ENCODE data around the gene YRDC. TPM values are rescaled to one million over a fixed set of nuclear protein-coding genes. Genes with fewer than 3 reads are reported as not detected.

Gene YRDC
- total and polyA plus RNA-seq, 2 experiments from 2014 or later = 18.4 to 46.0 TPM

DNA sequence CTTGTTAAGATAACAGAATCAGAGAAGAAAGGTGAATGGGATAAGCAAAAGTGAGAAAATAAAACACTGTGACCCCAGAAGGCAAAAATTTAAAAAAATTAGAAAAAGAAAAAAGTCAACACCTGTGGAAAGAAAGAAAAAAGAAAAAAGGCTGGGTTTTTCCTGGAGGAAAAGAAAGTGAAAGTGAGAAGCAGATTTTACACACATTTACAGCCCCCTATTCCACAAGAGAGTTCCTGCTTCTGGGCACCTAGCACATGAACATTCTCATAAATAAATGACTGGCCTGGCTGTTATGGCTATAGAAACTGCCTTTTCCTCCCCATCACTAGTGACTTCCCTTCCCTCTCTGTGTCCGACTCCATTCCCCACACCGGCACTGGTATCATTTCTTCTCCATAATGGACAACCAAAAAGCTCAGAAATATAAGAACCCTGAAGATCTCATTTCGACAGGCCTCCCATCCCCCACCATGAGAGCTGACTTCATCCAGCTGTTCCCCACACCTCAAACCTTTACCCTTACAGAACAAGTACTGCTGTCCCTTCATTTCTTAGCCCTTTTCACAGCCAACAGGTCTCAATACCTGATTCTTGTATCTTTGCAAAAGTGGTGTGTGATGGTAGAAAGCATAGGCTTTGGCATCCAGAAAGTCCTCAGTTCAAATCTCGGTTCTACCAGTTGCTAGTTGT is 38.8 kb upstream of the YRDC start (continued):
- TF ChIP-seq, protein P1, sequence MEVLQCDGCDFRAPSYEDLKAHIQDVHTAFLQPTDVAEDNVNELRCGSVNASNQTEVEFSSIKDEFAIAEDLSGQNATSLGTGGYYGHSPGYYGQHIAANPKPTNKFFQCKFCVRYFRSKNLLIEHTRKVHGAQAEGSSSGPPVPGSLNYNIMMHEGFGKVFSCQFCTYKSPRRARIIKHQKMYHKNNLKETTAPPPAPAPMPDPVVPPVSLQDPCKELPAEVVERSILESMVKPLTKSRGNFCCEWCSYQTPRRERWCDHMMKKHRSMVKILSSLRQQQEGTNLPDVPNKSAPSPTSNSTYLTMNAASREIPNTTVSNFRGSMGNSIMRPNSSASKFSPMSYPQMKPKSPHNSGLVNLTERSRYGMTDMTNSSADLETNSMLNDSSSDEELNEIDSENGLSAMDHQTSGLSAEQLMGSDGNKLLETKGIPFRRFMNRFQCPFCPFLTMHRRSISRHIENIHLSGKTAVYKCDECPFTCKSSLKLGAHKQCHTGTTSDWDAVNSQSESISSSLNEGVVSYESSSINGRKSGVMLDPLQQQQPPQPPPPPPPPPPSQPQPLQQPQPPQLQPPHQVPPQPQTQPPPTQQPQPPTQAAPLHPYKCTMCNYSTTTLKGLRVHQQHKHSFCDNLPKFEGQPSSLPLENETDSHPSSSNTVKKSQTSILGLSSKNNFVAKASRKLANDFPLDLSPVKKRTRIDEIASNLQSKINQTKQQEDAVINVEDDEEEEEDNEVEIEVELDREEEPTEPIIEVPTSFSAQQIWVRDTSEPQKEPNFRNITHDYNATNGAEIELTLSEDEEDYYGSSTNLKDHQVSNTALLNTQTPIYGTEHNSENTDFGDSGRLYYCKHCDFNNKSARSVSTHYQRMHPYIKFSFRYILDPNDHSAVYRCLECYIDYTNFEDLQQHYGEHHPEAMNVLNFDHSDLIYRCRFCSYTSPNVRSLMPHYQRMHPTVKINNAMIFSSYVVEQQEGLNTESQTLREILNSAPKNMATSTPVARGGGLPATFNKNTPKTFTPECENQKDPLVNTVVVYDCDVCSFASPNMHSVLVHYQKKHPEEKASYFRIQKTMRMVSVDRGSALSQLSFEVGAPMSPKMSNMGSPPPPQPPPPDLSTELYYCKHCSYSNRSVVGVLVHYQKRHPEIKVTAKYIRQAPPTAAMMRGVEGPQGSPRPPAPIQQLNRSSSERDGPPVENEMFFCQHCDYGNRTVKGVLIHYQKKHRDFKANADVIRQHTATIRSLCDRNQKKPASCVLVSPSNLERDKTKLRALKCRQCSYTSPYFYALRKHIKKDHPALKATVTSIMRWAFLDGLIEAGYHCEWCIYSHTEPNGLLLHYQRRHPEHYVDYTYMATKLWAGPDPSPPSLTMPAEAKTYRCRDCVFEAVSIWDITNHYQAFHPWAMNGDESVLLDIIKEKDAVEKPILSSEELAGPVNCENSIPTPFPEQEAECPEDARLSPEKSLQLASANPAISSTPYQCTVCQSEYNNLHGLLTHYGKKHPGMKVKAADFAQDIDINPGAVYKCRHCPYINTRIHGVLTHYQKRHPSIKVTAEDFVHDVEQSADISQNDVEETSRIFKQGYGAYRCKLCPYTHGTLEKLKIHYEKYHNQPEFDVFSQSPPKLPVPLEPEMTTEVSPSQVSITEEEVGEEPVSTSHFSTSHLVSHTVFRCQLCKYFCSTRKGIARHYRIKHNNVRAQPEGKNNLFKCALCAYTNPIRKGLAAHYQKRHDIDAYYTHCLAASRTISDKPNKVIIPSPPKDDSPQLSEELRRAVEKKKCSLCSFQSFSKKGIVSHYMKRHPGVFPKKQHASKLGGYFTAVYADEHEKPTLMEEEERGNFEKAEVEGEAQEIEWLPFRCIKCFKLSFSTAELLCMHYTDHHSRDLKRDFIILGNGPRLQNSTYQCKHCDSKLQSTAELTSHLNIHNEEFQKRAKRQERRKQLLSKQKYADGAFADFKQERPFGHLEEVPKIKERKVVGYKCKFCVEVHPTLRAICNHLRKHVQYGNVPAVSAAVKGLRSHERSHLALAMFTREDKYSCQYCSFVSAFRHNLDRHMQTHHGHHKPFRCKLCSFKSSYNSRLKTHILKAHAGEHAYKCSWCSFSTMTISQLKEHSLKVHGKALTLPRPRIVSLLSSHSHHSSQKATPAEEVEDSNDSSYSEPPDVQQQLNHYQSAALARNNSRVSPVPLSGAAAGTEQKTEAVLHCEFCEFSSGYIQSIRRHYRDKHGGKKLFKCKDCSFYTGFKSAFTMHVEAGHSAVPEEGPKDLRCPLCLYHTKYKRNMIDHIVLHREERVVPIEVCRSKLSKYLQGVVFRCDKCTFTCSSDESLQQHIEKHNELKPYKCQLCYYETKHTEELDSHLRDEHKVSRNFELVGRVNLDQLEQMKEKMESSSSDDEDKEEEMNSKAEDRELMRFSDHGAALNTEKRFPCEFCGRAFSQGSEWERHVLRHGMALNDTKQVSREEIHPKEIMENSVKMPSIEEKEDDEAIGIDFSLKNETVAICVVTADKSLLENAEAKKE (CRISPR knock-in tag; IDR thresholded peaks at IDR 0.05) = no peak

GRCh38 chr1:37845786-37846185 is 37.8 kb upstream of the YRDC start:
- Histone ChIP-seq H3F3A (replicated peaks; ENCODE audit: low read depth) (no peaks in the 10 kb centered on the region), H4K20me1 (replicated peaks; ENCODE audit: insufficient read depth) (peaks cover 29% of the 10 kb centered on the region), H3K27me3 (ENCODE audit: insufficient read depth) (no peaks in the 10 kb centered on the region), H2AFZ (no peak overlapping the region), H3K4me3 (no peak overlapping the region), H3K27ac (ENCODE audit: low read depth) (no peak overlapping the region), H3K9me2 (ENCODE audit: insufficient read depth) (no peaks in the 10 kb centered on the region), H3K4me1 (ENCODE audit: insufficient read depth) (no peaks in the 10 kb centered on the region), H3K36me3 (ENCODE audit: insufficient read depth) (no peaks in the 10 kb centered on the region), H3K4me2 (no peak overlapping the region), H3K79me2 (replicated peaks; ENCODE audit: insufficient read depth) (peaks cover 49% of the 10 kb centered on the region)
- Mint-ChIP-seq H3K36me3 (ENCODE audit: low read depth) (no peaks in the 10 kb centered on the region), H3K4me1 (no peaks in the 10 kb centered on the region), H3K27me3 (ENCODE audit: insufficient read depth, low read depth, poor library complexity) (no peaks in the 10 kb centered on the region), H3K4me3 (no peak overlapping the region), H3K9me3 (no peaks in the 10 kb centered on the region), H3K27ac (no peak overlapping the region)
- ATAC-seq (no peak), DNase-seq (ENCODE audit: low spot score) (no peak)
- no peak for TF ChIP-seq ZNF331 (CRISPR knock-in tag; IDR thresholded peaks at IDR 0.05; ENCODE audit: low read depth)
- no peak for TF ChIP-seq REST (IDR thresholded peaks at IDR 0.05; ENCODE audit: unreplicated experiment)
- TF ChIP-seq, protein P1 (CRISPR knock-in tag; IDR thresholded peaks at IDR 0.05) = no peak
- TF ChIP-seq EZH2phosphoT487 (IDR thresholded peaks at IDR 0.05; ENCODE audit: unreplicated experiment) = no peak
- no peak for TF ChIP-seq JUNB (IDR thresholded peaks at IDR 0.05; ENCODE audit: unreplicated experiment)
